Measurements from ENCODE around the gene SMIM5.

DNA sequence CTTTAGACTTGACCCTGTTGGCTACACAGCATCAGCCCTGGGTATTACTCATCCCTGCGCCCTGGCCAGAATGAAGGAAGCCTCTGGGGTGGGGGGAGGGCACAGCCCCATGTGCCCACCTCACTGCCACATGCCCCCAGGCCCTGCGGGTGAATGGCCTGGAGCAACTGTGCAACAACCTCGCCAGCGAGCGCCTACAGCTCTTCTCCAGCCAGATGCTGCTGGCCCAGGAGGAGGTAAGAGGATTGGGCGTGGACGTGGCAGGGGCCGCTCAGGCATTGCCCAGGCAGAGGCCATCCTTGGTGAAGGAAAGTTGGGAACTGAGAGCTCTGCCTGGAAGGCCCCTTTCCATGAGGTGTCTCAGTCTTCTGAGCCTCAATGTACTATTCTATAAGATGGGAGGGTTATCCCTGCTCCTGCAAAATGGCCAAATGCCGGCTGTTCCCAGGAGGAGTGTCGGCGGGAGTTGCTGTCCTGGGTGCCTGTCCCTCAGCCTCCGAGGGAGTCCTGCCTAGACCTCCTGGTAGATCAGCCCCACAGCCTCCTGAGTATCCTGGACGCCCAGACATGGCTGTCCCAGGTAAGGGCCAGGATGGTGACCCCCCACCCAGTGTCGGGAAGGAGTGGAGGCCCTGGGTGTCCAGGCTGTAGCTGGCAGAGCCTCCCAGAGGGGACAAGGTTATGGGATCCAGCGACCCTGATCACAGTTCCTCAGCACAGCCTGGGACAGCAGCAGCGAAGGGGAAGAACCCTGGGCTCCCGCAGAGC, 36.7 kb upstream of the SMIM5 start:
- TF ChIP-seq ZBTB7A (IDR thresholded peaks at IDR 0.05; ENCODE audit: low read depth) (no peak), TEAD4 (IDR thresholded peaks at IDR 0.05) (no peak), EP300 (IDR thresholded peaks at IDR 0.05; ENCODE audit: borderline replicate concordance) (no peak), TAF1 (IDR thresholded peaks at IDR 0.05; ENCODE audit: low read depth) (no peak), CREB1 (IDR thresholded peaks at IDR 0.05; ENCODE audit: low read depth) (no peak), FOXM1 (IDR thresholded peaks at IDR 0.05; ENCODE audit: borderline replicate concordance, low read depth) (no peak), NFIC (IDR thresholded peaks at IDR 0.05) (no peak), RAD21 (IDR thresholded peaks at IDR 0.05; ENCODE audit: low read depth) (no peak), CEBPB (IDR thresholded peaks at IDR 0.05) (no peak), EGR1 (IDR thresholded peaks at IDR 0.05) (no peak)
- TF ChIP-seq, protein P1, sequence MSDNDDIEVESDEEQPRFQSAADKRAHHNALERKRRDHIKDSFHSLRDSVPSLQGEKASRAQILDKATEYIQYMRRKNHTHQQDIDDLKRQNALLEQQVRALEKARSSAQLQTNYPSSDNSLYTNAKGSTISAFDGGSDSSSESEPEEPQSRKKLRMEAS (IDR thresholded peaks at IDR 0.05) = no peak
- TF ChIP-seq, protein P2, sequence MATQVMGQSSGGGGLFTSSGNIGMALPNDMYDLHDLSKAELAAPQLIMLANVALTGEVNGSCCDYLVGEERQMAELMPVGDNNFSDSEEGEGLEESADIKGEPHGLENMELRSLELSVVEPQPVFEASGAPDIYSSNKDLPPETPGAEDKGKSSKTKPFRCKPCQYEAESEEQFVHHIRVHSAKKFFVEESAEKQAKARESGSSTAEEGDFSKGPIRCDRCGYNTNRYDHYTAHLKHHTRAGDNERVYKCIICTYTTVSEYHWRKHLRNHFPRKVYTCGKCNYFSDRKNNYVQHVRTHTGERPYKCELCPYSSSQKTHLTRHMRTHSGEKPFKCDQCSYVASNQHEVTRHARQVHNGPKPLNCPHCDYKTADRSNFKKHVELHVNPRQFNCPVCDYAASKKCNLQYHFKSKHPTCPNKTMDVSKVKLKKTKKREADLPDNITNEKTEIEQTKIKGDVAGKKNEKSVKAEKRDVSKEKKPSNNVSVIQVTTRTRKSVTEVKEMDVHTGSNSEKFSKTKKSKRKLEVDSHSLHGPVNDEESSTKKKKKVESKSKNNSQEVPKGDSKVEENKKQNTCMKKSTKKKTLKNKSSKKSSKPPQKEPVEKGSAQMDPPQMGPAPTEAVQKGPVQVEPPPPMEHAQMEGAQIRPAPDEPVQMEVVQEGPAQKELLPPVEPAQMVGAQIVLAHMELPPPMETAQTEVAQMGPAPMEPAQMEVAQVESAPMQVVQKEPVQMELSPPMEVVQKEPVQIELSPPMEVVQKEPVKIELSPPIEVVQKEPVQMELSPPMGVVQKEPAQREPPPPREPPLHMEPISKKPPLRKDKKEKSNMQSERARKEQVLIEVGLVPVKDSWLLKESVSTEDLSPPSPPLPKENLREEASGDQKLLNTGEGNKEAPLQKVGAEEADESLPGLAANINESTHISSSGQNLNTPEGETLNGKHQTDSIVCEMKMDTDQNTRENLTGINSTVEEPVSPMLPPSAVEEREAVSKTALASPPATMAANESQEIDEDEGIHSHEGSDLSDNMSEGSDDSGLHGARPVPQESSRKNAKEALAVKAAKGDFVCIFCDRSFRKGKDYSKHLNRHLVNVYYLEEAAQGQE (IDR thresholded peaks at IDR 0.05; ENCODE audit: low read depth) = no peak

All from Ishikawa (cell line).